H1 (cell line): Measurements from ENCODE around the gene URGCP. TPM values are rescaled to one million over a fixed set of nuclear protein-coding genes. Genes with fewer than 3 reads are reported as not detected.

Experiments used
- CTCF ChIA-PET: fragments of 300-600 bp; sonication (Branson Sonifier 250); formaldehyde crosslinking; loops from one replicate; lab custom pipeline; 2021; ENCODE audit not compliant: partially characterized antibody; lab: Charles Lee
- POLR2A ChIA-PET: fragments of 300-600 bp; sonication (Branson Sonifier 250); formaldehyde crosslinking; loops from one replicate; lab custom pipeline; 2021; ENCODE audit warnings: inconsistent platforms; ENCODE audit not compliant: partially characterized antibody; lab: Charles Lee
- DNase-seq, 2 experiments: peaks; one replicate each; pipeline versions ENCODE4 v3.0.0 to v3.0.0-alpha.2; 2010 to 2022; ENCODE audit warnings: low spot score in 2 of 2, low read depth in 1 of 2, mixed read lengths in 1 of 2
- FAIRE-seq: peaks from 2 replicates; lab custom pipeline; 2011; peaks lifted over from hg19 to GRCh38; lab: Jason Lieb, UNC
- H2AFZ ChIP-seq: 2 replicates; pipeline ENCODE4 v1.8.1; 2012; ENCODE audit warnings: low read length, inconsistent platforms
- H2AK5ac ChIP-seq: 2 replicates; pipeline ENCODE4 v1.6.1; 2013; ENCODE audit warnings: low read depth, low read length
- H2BK120ac ChIP-seq: replicated peaks from 2 replicates; pipeline ENCODE3; 2013; ENCODE audit warnings: low read depth, low read length, inconsistent platforms
- H2BK12ac ChIP-seq: 2 replicates; pipeline ENCODE4 v1.6.1; 2013; ENCODE audit warnings: low read depth, low read length
- H2BK15ac ChIP-seq: 2 replicates; pipeline ENCODE4 v1.6.1; 2013; ENCODE audit warnings: low read length
- H2BK20ac ChIP-seq: 2 replicates; pipeline ENCODE4 v1.6.1; 2013; ENCODE audit warnings: low read length
- H2BK5ac ChIP-seq: 2 replicates; pipeline ENCODE4 v1.6.1; 2013; ENCODE audit warnings: low read depth, low read length
- H3K14ac ChIP-seq: 2 replicates; pipeline ENCODE4 v1.6.1; 2013; ENCODE audit warnings: inconsistent platforms; ENCODE audit not compliant: insufficient read length
- H3K18ac ChIP-seq: 2 replicates; pipeline ENCODE4 v1.6.1; 2013; ENCODE audit warnings: low read length; ENCODE audit errors: extremely low read depth
- H3K23ac ChIP-seq: 2 replicates; pipeline ENCODE4 v1.6.1; 2013; ENCODE audit warnings: inconsistent platforms; ENCODE audit not compliant: insufficient read length
- H3K23me2 ChIP-seq: 2 replicates; pipeline ENCODE4 v1.6.1; 2013; ENCODE audit warnings: low read depth, low read length
- H3K27ac ChIP-seq: 2 replicates; pipeline ENCODE4 v1.6.1; 2011; ENCODE audit warnings: low read depth, low read length, inconsistent platforms
- H3K27me3 ChIP-seq, 4 experiments: replicated peaks in 1 of 4; 1 replicate in 1 of 4; 2 replicates in 3 of 4; pipeline versions ENCODE4 v1.6.1 to v1.8.1; 2011 to 2013; ENCODE audit warnings: low read length in 3 of 4, mild to moderate bottlenecking in 3 of 4, inconsistent platforms in 2 of 4, mixed read lengths in 2 of 4, moderate library complexity in 1 of 4; ENCODE audit not compliant: control insufficient read depth in 3 of 4, insufficient read depth in 3 of 4; ENCODE audit errors: extremely low read depth in 1 of 4
- H3K36me3 ChIP-seq, 4 experiments: 2 replicates each; pipeline versions ENCODE4 v1.6.1 to v1.8.1; 2011 to 2013; ENCODE audit warnings: mild to moderate bottlenecking in 4 of 4, low read length in 3 of 4, moderate library complexity in 2 of 4, control low read depth in 1 of 4, inconsistent platforms in 1 of 4; ENCODE audit not compliant: insufficient read depth in 4 of 4, control insufficient read depth in 2 of 4
- H3K4ac ChIP-seq: replicated peaks from 2 replicates; pipeline ENCODE3; 2013; ENCODE audit warnings: low read length, low read depth, mixed read lengths, inconsistent platforms; ENCODE audit not compliant: insufficient read length
- H3K4me1 ChIP-seq, 4 experiments: replicated peaks in 1 of 4; 1 replicate in 1 of 4; 2 replicates in 3 of 4; pipeline versions ENCODE4 v1.6.1 to v1.8.1; 2011 to 2013; ENCODE audit warnings: low read length in 3 of 4, inconsistent platforms in 2 of 4, mixed read lengths in 1 of 4; ENCODE audit not compliant: insufficient read depth in 4 of 4, control insufficient read depth in 3 of 4
- H3K4me2 ChIP-seq, 2 experiments: 2 replicates each; pipeline versions ENCODE4 v1.6.1 to v1.8.1; 2011 to 2013; ENCODE audit warnings: low read depth in 2 of 2, low read length in 2 of 2, control low read depth in 1 of 2, inconsistent platforms in 1 of 2, mild to moderate bottlenecking in 1 of 2; ENCODE audit not compliant: insufficient read depth in 1 of 2
- H3K4me3 ChIP-seq, 4 experiments: fragments of 200-600, 300-600 bp in 1 of 4; sonication (generic), shearing (Covaris generic), sonication (Bioruptor Twin) in 1 of 4; 2 replicates each; pipeline versions ENCODE4 v1.5.1 to v1.8.1; 2011 to 2016; ENCODE audit warnings: low read length in 4 of 4, low read depth in 3 of 4, control low read depth in 2 of 4, inconsistent platforms in 2 of 4, mild to moderate bottlenecking in 2 of 4, mixed read lengths in 1 of 4, moderate library complexity in 1 of 4; ENCODE audit not compliant: insufficient read depth in 2 of 4; ENCODE audit errors: extremely low read depth in 1 of 4
- H3K56ac ChIP-seq: replicated peaks from 2 replicates; pipeline ENCODE3; 2013; ENCODE audit warnings: low read depth, mild to moderate bottlenecking, mixed read lengths, low read length, inconsistent platforms; ENCODE audit not compliant: insufficient read length
- H3K79me1 ChIP-seq: 2 replicates; pipeline ENCODE4 v1.6.1; 2013; ENCODE audit warnings: low read depth, low read length, control low read depth
- H3K79me2 ChIP-seq, 2 experiments: 2 replicates each; pipeline versions ENCODE4 v1.6.1 to v1.8.1; 2012 to 2013; ENCODE audit warnings: low read length in 2 of 2, mild to moderate bottlenecking in 2 of 2, inconsistent platforms in 1 of 2; ENCODE audit not compliant: insufficient read depth in 2 of 2, control insufficient read depth in 1 of 2
- H3K9ac ChIP-seq, 4 experiments: replicated peaks in 1 of 4; 1 replicate in 1 of 4; 2 replicates in 3 of 4; pipeline versions ENCODE4 v1.6.1 to v1.8.1; 2011 to 2013; ENCODE audit warnings: low read depth in 3 of 4, low read length in 3 of 4, control low read depth in 2 of 4, mild to moderate bottlenecking in 2 of 4, moderate library complexity in 2 of 4, inconsistent platforms in 1 of 4; ENCODE audit errors: extremely low read depth in 1 of 4
- H3K9me3 ChIP-seq, 2 experiments: 2 replicates each; pipeline versions ENCODE4 v1.6.1 to v1.8.1; 2012 to 2013; ENCODE audit warnings: mild to moderate bottlenecking in 2 of 2, moderate library complexity in 2 of 2, control low read depth in 1 of 2, inconsistent platforms in 1 of 2, low read depth in 1 of 2, low read length in 1 of 2, mixed read lengths in 1 of 2; ENCODE audit not compliant: insufficient read depth in 2 of 2
- H4K20me1 ChIP-seq, 2 experiments: replicated peaks in 1 of 2; 2 replicates each; pipeline versions ENCODE3 to v1.8.1; 2011 to 2013; ENCODE audit warnings: inconsistent platforms in 2 of 2, low read length in 2 of 2, mild to moderate bottlenecking in 1 of 2; ENCODE audit not compliant: insufficient read depth in 2 of 2, control insufficient read depth in 1 of 2
- H4K5ac ChIP-seq: 2 replicates; pipeline ENCODE4 v1.6.1; 2013; ENCODE audit warnings: low read length, low read depth, mixed read lengths, inconsistent platforms; ENCODE audit not compliant: insufficient read length
- H4K8ac ChIP-seq: 2 replicates; pipeline ENCODE4 v1.8.0; 2013; ENCODE audit warnings: mild to moderate bottlenecking, moderate library complexity, low read length, inconsistent platforms; ENCODE audit not compliant: insufficient read depth; ENCODE audit errors: extremely low read depth
- H4K91ac ChIP-seq: replicated peaks from 2 replicates; pipeline ENCODE3; 2013; ENCODE audit warnings: low read length, mixed read lengths, inconsistent platforms; ENCODE audit not compliant: insufficient read length
- ASH2L ChIP-seq: fragments of 200-600, 300-600 bp; sonication (generic); IDR thresholded peaks from one replicate; pipeline ENCODE4 v1.7.1; 2017; ENCODE audit warnings: low read length
- EZH2 ChIP-seq: fragments of 200-600 bp; sonication (generic); IDR thresholded peaks from 2 replicates; pipeline ENCODE4 v1.7.1; 2012; ENCODE audit warnings: low read depth, mild to moderate bottlenecking, moderate library complexity, low read length, inconsistent platforms; ENCODE audit not compliant: severe bottlenecking
- JUND ChIP-seq: IDR thresholded peaks from 2 replicates; pipeline ENCODE4 v1.6.1; 2011; ENCODE audit warnings: mild to moderate bottlenecking, improper control_type of control experiment, low read length
- MAX ChIP-seq: IDR thresholded peaks from 2 replicates; pipeline ENCODE4 v1.6.1; 2012; ENCODE audit warnings: inconsistent platforms
- NANOG ChIP-seq: IDR thresholded peaks from 2 replicates; pipeline ENCODE4 v1.6.1; 2011; ENCODE audit warnings: low read length, low read depth, mild to moderate bottlenecking, inconsistent platforms; ENCODE audit not compliant: insufficient read depth, poor library complexity, severe bottlenecking
- NRF1 ChIP-seq: IDR thresholded peaks from 2 replicates; pipeline ENCODE4 v1.6.1; 2011; ENCODE audit warnings: mild to moderate bottlenecking, low read depth, low read length, improper control_type of control experiment
- RFX5 ChIP-seq: IDR thresholded peaks from 2 replicates; pipeline ENCODE4 v1.6.1; 2011; ENCODE audit warnings: low read depth, low read length, improper control_type of control experiment, borderline replicate concordance
- SIX5 ChIP-seq: IDR thresholded peaks from 2 replicates; pipeline ENCODE4 v1.6.1; 2011; ENCODE audit warnings: mild to moderate bottlenecking, low read depth, low read length
- TBP ChIP-seq: IDR thresholded peaks from 2 replicates; pipeline ENCODE4 v1.6.1; 2011; ENCODE audit warnings: low read depth, low read length, improper control_type of control experiment
- TCF12 ChIP-seq: IDR thresholded peaks from 2 replicates; pipeline ENCODE4 v1.6.1; 2011; ENCODE audit warnings: low read depth, mild to moderate bottlenecking, low read length
- ZNF274 ChIP-seq: IDR thresholded peaks from 2 replicates; pipeline ENCODE4 v1.7.0; 2012; ENCODE audit warnings: low read length, borderline replicate concordance; ENCODE audit errors: extremely low read depth
- WGBS, 2 experiments: shearing (Covaris generic) in 1 of 2; methylation state at CpG; one replicate each; pipeline versions ENCODE4 v1.1.6 to v1.1.7; 2013 to 2015; ENCODE audit warnings: low lambda C conversion rate in 2 of 2, mixed read lengths in 2 of 2, inconsistent platforms in 1 of 2, low coverage in 1 of 2, missing lambda C conversion rate in 1 of 2; ENCODE audit not compliant: insufficient replicate concordance in 2 of 2, insufficient coverage in 1 of 2, insufficient read length in 1 of 2; ENCODE audit errors: extremely low coverage in 1 of 2, missing lambda C conversion rate in 1 of 2; 5-methylcytosine and 5-hydroxymethylcytosine counted together
- polyA plus RNA-seq, 7 experiments: library from polyadenylated mRNA; depleted of rRNA in 3 of 7; stranded (reverse) in 5 of 7; unstranded in 2 of 7; fragments of >200 nt in 5 of 7; fragments of 200-250 nt in 2 of 7; gene quantifications; 1 replicate in 5 of 7; 2 replicates in 1 of 7; 4 replicates in 1 of 7; pipeline versions ENCODE4 v1.2.1 to v1.2.3, GENCODE V29; 2011 to 2013; ENCODE audit warnings: missing spikeins in 2 of 7, mixed read lengths in 2 of 7
- total RNA-seq: library from RNA; stranded (reverse); fragmentation: NEBNext Ultra II Directional; extraction: Animal tissue kit (Norgen Biotek cat#: 25700); gene quantifications from 2 replicates; pipeline ENCODE4 v1.2.1, GENCODE V29; 2021

Gene URGCP
- total and polyA plus RNA-seq, 2 of the 8 experiments (the other 6 are each of a cell fraction or from before 2014, with no cell fraction given): 9.0 to 18.7 TPM

- no peak for DNase-seq
- no peak overlapping the region for H2BK20ac ChIP-seq
- H3K18ac ChIP-seq: no peak overlapping the region
- ChIA-PET CTCF (interaction anchor here (0.5 to 2.2 kb wide), 3 partner anchors 10 to 66 kb away, joined by 3 to 7 read pairs (median 6); no protein-coding TSS in a partner anchor), POLR2A (interaction anchor here (1.1 to 1.8 kb wide), 4 partner anchors 10 to 67 kb away, joined by 3 to 4 read pairs (median 4); no protein-coding TSS in a partner anchor)
- H3K4me2 ChIP-seq: no peak overlapping the region
- FAIRE-seq: no peak
- no peak overlapping the region for H3K23ac ChIP-seq
- H3K27me3 ChIP-seq: no peaks in the 10 kb centered on the region
- H2BK5ac ChIP-seq: no peak overlapping the region
- 90% methylated on average over 29 of the region's 29 CpGs; no CpG with 5 or more reads in 1 of the 2 experiments for WGBS, 2 experiments
- peaks cover 5 to 23% (median 12%) of the 10 kb centered on the region in 4 experiments; a peak in 6 of 8 replicates for H3K36me3 ChIP-seq
- no peak overlapping the region for H4K5ac ChIP-seq
- H4K91ac ChIP-seq: no peak overlapping the region
- H2BK12ac ChIP-seq: no peak overlapping the region
- H3K79me1 ChIP-seq: no peaks in the 10 kb centered on the region
- no peak overlapping the region for H3K4ac ChIP-seq
- H2AFZ ChIP-seq: no peak overlapping the region
- no peak overlapping the region for H4K8ac ChIP-seq
- no peak overlapping the region for H2AK5ac ChIP-seq
- H3K23me2 ChIP-seq: no peaks in the 10 kb centered on the region
- no peak overlapping the region for H3K9ac ChIP-seq
- no peak overlapping the region for H3K4me3 ChIP-seq
- H3K4me1 ChIP-seq: peaks cover 3 to 6% (median 4%) of the 10 kb centered on the region in 4 experiments; a peak in 6 of 7 replicates
- H3K14ac ChIP-seq: no peak overlapping the region
- no peaks in the 10 kb centered on the region for H4K20me1 ChIP-seq
- H2BK15ac ChIP-seq: no peak overlapping the region
- H2BK120ac ChIP-seq: no peak overlapping the region
- H3K56ac ChIP-seq: no peak overlapping the region
- no peak overlapping the region for H3K27ac ChIP-seq
- no peak for TF ChIP-seq NRF1
- TF ChIP-seq ASH2L: no peak
- TF ChIP-seq ZNF274: no peak
- no peak for TF ChIP-seq TBP
- TF ChIP-seq SIX5: no peak
- no peak for TF ChIP-seq NANOG
- TF ChIP-seq RFX5: no peak
- no peak for TF ChIP-seq JUND
- TF ChIP-seq EZH2: no peak
- no peak for TF ChIP-seq TCF12
- no peak for TF ChIP-seq MAX
- no peaks in the 10 kb centered on the region for H3K9me3 ChIP-seq
- H3K79me2 ChIP-seq: no peaks in the 10 kb centered on the region
Observed at GRCh38 chr7:43876976-43877745, 29.2 kb downstream of the URGCP start.
